C1 segment of cervical spinal cord (tissue), 14 donors: ENCODE data around the gene FAM110D.

ENCODE experiments used
- DNase-seq, 14 donors: peaks; one replicate each; lab custom pipeline; 2025; lab: John Stamatoyannopoulos, UW

Gene FAM110D

GRCh38 chr1:26188477-26188876, 29.6 kb downstream of the FAM110D start:
- DNase-seq = no peak

- DNase-seq = no peak
These were observed 30.5 kb downstream of the FAM110D start for GRCh38 chr1:26189331-26189730.

DNA sequence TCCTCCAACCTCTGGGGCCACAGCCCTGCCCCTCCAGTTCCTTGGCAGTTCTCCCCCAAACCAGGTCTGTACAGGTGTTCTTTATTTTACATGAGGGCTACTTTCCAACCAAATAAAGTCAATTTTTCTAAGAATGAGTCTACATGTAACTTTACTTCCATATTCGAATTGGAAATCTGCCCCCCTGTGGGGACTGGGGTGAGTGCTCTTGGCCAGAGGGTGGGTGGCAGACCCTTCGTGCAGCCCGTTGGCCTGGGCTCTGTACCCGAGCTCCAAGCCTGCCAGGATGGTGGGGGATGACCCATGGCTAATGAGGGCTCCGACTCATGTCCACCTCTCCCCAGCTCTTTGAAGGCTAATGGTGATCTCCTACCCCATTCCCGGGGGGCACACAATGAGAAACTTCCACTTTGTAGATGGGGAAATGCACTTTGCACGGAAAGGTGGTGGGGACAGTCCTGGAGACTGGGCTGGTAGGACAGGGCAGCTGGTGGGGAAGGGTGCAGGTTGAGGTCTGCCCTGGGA, 30.9 kb downstream of the FAM110D start:
- no peak for DNase-seq

DNA sequence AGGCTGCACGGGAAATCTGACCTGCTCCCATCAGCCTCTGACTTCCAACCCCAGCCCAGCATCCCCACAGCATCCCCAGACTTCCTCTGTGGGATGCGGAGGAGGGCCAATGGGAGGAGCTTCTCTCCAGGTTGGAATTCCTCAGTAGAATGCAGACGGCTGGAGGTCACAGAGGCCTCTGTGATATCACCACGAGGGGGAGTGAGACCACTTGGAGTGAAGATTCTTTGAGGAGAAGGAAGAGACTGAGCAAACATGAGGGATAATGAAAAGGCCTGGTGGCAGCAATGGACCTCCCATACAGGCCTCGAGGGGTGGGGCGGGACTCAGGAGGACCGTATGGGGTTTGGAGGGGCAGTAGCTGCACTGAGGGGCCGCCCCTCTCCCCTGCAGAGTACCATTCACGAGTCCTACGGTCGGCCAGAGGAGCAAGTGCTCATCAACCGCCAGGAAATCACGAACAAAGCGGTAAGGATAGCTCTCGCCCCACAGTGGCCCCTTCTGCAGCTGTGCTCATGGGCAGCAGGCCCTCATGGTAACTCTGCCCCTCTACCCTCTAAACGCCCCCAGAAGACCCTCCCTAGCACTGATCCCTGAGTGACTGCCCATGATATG, 31.6 kb downstream of the FAM110D start, which contains the start of gene CATSPER4:
TSS of gene CATSPER4 (plus strand) at position 230 of the 615 bp plus-strand sequence. CDS start at position 256, 26 bp downstream.
- DNase-seq = peak in 1 of 14 donors; percentile 2

DNA sequence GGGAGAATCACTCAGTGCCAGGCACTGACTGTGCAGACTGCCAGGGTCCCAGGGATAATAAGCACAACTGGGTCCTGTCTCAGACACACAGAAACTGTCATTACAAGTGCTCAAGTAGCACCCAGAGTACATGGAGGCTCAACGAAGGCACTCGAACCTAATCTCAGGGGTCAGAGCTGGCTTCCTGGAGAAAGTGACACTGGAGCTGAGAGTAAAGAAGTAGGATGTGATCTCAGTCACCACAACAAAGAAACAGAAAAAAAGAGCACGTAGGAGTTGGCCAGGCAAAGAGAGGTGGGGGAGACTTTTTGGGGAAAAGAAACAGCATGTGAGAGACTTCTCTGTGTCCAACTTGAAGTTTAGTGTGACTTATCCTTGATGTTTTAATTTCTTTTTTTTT, 32.9 kb downstream of the FAM110D start:
- DNase-seq = no peak

DNA sequence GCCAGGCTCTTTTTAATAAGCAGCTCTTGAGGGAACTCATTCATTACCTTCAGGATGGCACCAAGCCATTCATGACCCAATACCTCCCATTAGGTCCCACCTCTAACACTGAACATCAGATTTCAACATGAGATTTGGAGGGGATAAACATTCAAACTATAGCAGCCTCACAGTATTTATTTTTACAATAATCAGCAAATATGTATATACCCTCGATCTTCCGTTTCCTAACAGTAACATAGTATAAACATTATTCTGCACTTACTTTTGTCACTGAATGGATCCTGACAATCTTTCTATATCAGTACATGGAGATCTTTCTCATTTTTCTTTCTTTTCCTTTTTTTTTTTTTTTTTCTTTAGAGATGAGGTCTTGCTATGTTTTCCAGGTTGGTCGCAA, 36.9 kb downstream of the FAM110D start:
- no peak for DNase-seq

- DNase-seq = no peak
These were observed 38.4 kb downstream of the FAM110D start for GRCh38 chr1:26197301-26197700.

DNA sequence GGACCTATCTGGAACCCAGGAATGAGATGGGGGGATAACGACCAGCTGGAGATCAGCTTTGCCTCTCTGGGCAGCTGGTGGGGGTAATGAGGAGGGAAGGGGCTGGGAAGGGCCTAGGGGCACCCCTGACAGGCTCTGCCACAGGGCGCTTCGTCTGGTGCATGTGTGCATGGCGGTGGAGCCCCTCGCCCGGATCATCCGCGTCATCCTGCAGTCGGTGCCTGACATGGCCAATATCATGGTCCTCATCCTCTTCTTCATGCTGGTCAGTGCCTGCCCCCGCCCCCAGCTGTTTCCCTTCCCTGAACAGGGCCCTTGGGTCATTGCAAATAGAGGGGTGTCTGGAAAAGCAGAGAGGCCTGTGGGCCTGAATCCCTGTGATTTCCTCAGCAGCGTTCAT, 38.9 kb downstream of the FAM110D start:
- no peak for DNase-seq

DNA sequence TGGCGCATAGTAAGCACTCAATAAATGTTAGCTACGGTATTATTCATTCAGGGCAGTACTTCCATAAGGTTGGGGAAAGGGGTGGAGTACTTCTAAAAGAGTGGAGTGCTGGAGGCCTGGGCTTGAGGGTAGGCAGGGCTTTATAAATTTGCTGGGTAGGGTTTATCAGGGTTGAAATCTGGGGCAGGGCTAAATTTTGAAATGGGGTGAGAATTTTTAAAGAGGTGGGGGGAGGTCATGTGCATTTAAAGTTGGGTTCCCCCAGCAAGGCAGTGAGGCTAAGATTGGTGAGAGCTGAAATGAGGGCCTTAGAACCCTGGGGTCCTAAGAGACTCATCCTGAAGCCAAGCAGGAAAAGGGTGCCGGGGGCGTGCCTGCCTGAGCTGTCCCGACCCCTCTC, 41.5 kb downstream of the FAM110D start:
- DNase-seq = no peak

GRCh38 chr1:26203642-26204318, 44.9 kb downstream of the FAM110D start:
- DNase-seq = no peak

- no peak for DNase-seq
These were observed 51.4 kb downstream of the FAM110D start for GRCh38 chr1:26210147-26210870.

GRCh38 chr1:26212726-26213125, 53.8 kb downstream of the FAM110D start:
- no peak for DNase-seq

DNA sequence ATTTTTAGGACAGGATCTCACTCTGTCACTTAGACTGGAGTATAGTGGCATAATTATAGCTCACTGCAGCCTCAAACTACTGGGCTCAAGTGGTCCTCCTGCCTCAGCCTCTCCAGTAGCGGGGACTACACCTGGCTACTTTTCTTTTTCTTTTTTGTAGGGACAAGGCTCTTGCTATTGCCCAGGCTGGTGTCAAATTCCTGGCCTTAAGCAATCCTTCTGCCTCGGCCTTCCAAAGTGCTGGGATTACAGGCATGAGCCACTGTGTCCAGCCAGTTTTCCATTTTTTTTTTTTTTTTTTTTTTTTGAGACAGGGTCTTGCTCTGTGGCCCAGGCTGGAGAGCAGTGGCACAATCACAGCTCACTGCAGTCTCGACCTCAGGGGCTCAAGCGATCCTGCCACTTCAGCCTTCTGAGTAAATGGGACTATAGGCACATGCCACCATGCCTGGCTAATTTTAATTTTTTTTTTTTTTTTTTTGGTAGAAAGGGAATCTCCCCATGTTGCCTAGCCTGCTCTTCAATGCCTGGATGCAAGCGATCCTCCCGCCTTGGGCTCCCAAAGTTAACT, 54.5 kb downstream of the FAM110D start:
- no peak for DNase-seq
